Sigmoid colon (tissue), 7 donors: ENCODE measurements around the gene ZSWIM6. TPM values are rescaled to one million over a fixed set of nuclear protein-coding genes. Genes with fewer than 3 reads are reported as not detected.

Source experiments
- DNase-seq: peaks from one replicate; pipeline ENCODE4 v3.0.0-alpha.2; 2019
- H3K27ac ChIP-seq, 4 donors: fragments of 200-600 bp; sonication (generic); one replicate each; pipeline ENCODE4 v1.5.1; 2016 to 2019; ENCODE audit warnings: mild to moderate bottlenecking in 1 of 4
- H3K27me3 ChIP-seq, 3 donors: fragments of 200-600 bp; sonication (generic); one replicate each; pipeline ENCODE4 v1.5.1; 2019; ENCODE audit warnings: mild to moderate bottlenecking in 1 of 3
- H3K36me3 ChIP-seq, 4 donors: fragments of 200-600 bp; sonication (generic); one replicate each; pipeline ENCODE4 v1.5.1; 2016 to 2019
- H3K4me1 ChIP-seq, 4 donors: fragments of 200-600 bp; sonication (generic); one replicate each; pipeline ENCODE4 v1.5.1; 2017 to 2019
- H3K4me3 ChIP-seq, 4 donors: fragments of 200-600 bp; sonication (generic); one replicate each; pipeline ENCODE4 v1.5.1; 2017 to 2019; ENCODE audit warnings: mild to moderate bottlenecking in 2 of 4, moderate library complexity in 1 of 4
- H3K9me3 ChIP-seq, 4 donors: fragments of 200-600 bp in 3 of 4; sonication (generic) in 3 of 4; one replicate each; pipeline versions ENCODE4 v1.5.1 to v1.6.1; 2013 to 2019
- EP300 ChIP-seq, 4 donors: sonication (generic); formaldehyde crosslinking; IDR thresholded peaks; one replicate each; pipeline ENCODE4 v1.6.1; 2017; ENCODE audit warnings: antibody characterized with exemption in 4 of 4
- POLR2A ChIP-seq, 2 donors: fragments of 450-650 bp; IDR thresholded peaks; one replicate each; pipeline ENCODE4 v1.6.1; 2016; ENCODE audit warnings: antibody characterized with exemption in 2 of 2, mild to moderate bottlenecking in 2 of 2, moderate library complexity in 2 of 2
- POLR2AphosphoS5 ChIP-seq, 4 donors: sonication (generic); formaldehyde crosslinking; IDR thresholded peaks; one replicate each; pipeline ENCODE4 v1.6.1; 2017; ENCODE audit warnings: antibody characterized with exemption in 4 of 4
- WGBS, 2 donors: extraction: QIAGEN DNeasy Blood & Tissue Kit; methylation state at CpG; one replicate each; pipeline ENCODE4 v1.1.7; 2013; 5-methylcytosine and 5-hydroxymethylcytosine counted together
- intact Hi-C: fragments of 100-400 bp; cut with DNase I; formaldehyde crosslinking; loops from one replicate; pipeline ENCODE4 v1.15.1; 2023
- polyA plus RNA-seq, 3 donors: library from polyadenylated mRNA; stranded (reverse); fragments of 200-250 nt; gene quantifications; one replicate each; pipeline ENCODE4 v1.2.3, GENCODE V29; 2013
- total RNA-seq, 4 donors: library from RNA; depleted of rRNA; stranded (reverse); fragments of >200 nt; gene quantifications; one replicate each; pipeline ENCODE4 v1.1.0, GENCODE V29; 2016
- TF ChIP-seq, protein P1 (sequence below), 4 experiments: fragments of 450-650 bp in 3 of 4; fragments of 200-600 bp in 1 of 4; IDR thresholded peaks; one replicate each; pipeline ENCODE4 v1.5.1; 2016 to 2019; ENCODE audit warnings: antibody characterized with exemption in 4 of 4, mild to moderate bottlenecking in 3 of 4, moderate library complexity in 2 of 4
- donor health status: healthy with polysubstance abuse.
- donor health status: Bipolar disorder and iron deficiency.
- donor health status: healthy.

The ZSWIM6 gene
- total and polyA plus RNA-seq, 7 donors: 4.2 to 17.7 (median 11.3) TPM

DNA sequence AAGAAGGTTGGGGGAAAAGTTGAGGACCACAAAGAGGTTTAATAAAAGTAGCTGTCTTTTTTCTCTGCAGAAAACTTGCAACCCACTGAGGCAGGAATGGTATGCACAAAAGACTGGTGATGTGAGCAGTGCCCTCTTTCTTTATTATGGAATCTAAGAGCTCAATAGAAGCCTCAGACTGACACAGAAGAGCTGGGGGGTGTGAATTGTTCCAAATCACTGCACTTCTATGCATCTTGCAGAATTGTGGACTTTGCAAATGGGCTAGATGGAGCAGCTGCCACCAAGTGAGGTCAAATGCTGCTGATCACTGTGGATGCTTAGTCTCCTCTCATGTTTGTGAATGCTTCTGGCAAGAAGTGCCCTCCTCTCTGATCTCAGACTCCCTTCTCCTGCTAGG is 227.1 kb downstream of the ZSWIM6 start:
- H3K9me3 ChIP-seq: no peaks in the 10 kb centered on the region
- no peaks in the 10 kb centered on the region for H3K4me1 ChIP-seq
- H3K27me3 ChIP-seq: no peaks in the 10 kb centered on the region
- intact Hi-C loops: no loop called here
- no peak for DNase-seq
- no peak overlapping the region for H3K4me3 ChIP-seq
- TF ChIP-seq POLR2AphosphoS5 (IDR thresholded peaks at IDR 0.05) (no peak), EP300 (IDR thresholded peaks at IDR 0.05) (no peak), POLR2A (IDR thresholded peaks at IDR 0.05) (no peak)
- TF ChIP-seq, protein P1, sequence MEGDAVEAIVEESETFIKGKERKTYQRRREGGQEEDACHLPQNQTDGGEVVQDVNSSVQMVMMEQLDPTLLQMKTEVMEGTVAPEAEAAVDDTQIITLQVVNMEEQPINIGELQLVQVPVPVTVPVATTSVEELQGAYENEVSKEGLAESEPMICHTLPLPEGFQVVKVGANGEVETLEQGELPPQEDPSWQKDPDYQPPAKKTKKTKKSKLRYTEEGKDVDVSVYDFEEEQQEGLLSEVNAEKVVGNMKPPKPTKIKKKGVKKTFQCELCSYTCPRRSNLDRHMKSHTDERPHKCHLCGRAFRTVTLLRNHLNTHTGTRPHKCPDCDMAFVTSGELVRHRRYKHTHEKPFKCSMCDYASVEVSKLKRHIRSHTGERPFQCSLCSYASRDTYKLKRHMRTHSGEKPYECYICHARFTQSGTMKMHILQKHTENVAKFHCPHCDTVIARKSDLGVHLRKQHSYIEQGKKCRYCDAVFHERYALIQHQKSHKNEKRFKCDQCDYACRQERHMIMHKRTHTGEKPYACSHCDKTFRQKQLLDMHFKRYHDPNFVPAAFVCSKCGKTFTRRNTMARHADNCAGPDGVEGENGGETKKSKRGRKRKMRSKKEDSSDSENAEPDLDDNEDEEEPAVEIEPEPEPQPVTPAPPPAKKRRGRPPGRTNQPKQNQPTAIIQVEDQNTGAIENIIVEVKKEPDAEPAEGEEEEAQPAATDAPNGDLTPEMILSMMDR (IDR thresholded peaks at IDR 0.05): no peak
- no peaks in the 10 kb centered on the region for H3K36me3 ChIP-seq
- no peak overlapping the region for H3K27ac ChIP-seq

DNA sequence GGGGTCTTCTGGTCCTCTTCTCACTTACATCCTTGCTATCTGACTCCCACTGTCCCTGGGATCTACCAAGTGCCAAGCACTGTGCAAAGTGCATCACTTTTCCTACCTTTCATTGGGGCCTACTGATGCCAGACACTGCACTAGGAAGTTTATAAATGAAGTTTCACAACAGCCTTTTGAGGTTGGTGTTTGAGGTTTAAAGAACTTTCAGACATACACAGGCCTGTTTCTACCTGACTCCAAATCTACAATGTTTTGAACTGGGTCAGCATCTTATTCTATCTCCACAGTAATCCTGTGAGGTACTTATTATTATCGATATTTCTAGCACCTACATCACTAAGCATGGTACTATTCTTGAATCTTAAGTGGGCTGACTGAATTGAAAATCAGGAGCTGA is 227.7 kb downstream of the ZSWIM6 start:
- 98 to 100% methylated on average over 1 of the region's 1 CpG for WGBS, 2 donors

DNA sequence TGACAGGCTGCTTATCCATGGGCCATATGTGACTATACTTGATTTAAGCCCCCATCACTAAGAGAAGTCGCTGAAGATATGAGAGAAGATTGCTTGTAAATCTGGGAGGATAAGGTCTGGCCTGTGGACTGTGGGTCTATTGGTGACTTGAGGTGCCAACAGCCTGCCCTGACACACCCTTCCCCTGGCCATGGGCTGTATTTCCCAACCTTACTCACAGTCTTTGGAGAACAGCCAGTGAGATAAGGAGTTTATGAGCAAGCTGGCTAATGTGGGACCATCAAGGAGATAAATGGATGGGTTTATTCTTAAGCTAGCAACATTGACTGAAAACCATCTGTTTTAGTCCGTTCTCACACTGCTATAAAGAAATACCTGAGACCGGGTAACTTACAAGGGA is 231.3 kb downstream of the ZSWIM6 start:
- intact Hi-C loops: no loop called here
- Histone ChIP-seq H3K27me3 (no peaks in the 10 kb centered on the region), H3K4me3 (no peak overlapping the region), H3K27ac (no peak overlapping the region), H3K9me3 (no peaks in the 10 kb centered on the region), H3K36me3 (no peaks in the 10 kb centered on the region), H3K4me1 (no peaks in the 10 kb centered on the region)
- WGBS, 2 donors: 20 to 71% methylated on average over 3 of the region's 3 CpGs
- TF ChIP-seq POLR2AphosphoS5 (IDR thresholded peaks at IDR 0.05): no peak
- TF ChIP-seq EP300 (IDR thresholded peaks at IDR 0.05): no peak
- no peak for DNase-seq

More for the DNA sequence above, 227.7 kb downstream of the ZSWIM6 start:
- Histone ChIP-seq H3K4me1 (no peaks in the 10 kb centered on the region), H3K27ac (no peak overlapping the region), H3K27me3 (no peaks in the 10 kb centered on the region), H3K36me3 (no peaks in the 10 kb centered on the region), H3K4me3 (no peak overlapping the region), H3K9me3 (no peaks in the 10 kb centered on the region)
- intact Hi-C loops: no loop called here
- DNase-seq: no peak
- TF ChIP-seq POLR2AphosphoS5 (IDR thresholded peaks at IDR 0.05): no peak
- TF ChIP-seq, protein P1 (IDR thresholded peaks at IDR 0.05): no peak
- no peak for TF ChIP-seq POLR2A (IDR thresholded peaks at IDR 0.05)
- no peak for TF ChIP-seq EP300 (IDR thresholded peaks at IDR 0.05)

DNA sequence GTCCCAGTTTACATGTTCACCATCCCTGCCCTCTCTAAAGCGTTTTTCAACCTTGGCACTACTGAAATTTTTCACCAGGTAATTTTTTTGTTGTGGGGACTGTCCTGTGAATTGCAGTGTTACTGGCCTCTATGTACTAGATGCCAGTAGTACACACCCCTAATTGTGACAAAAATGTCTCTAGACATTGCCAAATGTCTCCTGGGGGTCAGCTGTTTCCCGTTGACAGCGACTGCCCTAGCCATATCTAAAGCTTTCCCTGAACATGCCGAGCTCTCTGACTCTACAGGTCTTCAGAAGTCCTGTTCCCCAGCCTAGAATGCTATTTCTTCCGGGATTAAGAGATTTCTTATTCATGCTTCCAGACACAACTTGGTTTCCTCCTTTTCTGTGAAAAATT is 235.3 kb downstream of the ZSWIM6 start:
- Histone ChIP-seq H3K4me3 (no peak overlapping the region), H3K9me3 (no peaks in the 10 kb centered on the region), H3K36me3 (no peaks in the 10 kb centered on the region), H3K27me3 (no peaks in the 10 kb centered on the region), H3K4me1 (no peaks in the 10 kb centered on the region), H3K27ac (no peak overlapping the region)
- whole genome bisulfite sequencing, 2 donors: 88 to 89% methylated on average over 5 of the region's 5 CpGs
- TF ChIP-seq, protein P1 (IDR thresholded peaks at IDR 0.05): no peak
- TF ChIP-seq EP300 (IDR thresholded peaks at IDR 0.05) (no peak), POLR2A (IDR thresholded peaks at IDR 0.05) (no peak), POLR2AphosphoS5 (IDR thresholded peaks at IDR 0.05) (no peak)
- DNase-seq: no peak
- intact Hi-C loops: no loop called here

DNA sequence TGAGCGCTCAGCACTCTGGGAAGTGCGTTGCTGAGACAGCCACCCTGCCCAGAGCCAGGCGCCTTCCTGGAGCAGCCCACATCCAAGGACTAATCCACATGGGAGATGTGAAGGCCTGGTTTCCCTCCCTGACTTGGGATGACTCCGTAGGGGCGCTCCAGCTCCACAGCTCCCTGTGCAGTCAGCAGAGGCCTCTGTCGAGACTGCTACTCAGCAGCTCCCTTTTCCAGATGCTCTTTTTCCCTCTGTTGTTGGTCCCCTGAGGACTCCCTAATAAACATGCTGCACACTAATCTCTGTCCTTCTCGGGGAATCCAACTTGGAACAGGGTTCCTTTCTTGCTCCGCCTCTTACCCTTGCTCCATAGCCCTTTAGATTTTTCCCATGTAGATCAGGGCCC is 237.3 kb downstream of the ZSWIM6 start:
- Histone ChIP-seq H3K4me3 (no peak overlapping the region), H3K27me3 (no peaks in the 10 kb centered on the region), H3K4me1 (no peaks in the 10 kb centered on the region), H3K36me3 (no peaks in the 10 kb centered on the region), H3K27ac (no peak overlapping the region), H3K9me3 (no peaks in the 10 kb centered on the region)
- no peak for TF ChIP-seq POLR2AphosphoS5 (IDR thresholded peaks at IDR 0.05)
- TF ChIP-seq, protein P1 (IDR thresholded peaks at IDR 0.05): no peak
- no peak for TF ChIP-seq POLR2A (IDR thresholded peaks at IDR 0.05)
- TF ChIP-seq EP300 (IDR thresholded peaks at IDR 0.05): no peak
- DNase-seq: no peak
- 87 to 91% methylated on average over 8 of the region's 8 CpGs for WGBS, 2 donors
- intact Hi-C loops: no loop called here
